Panc1 (cell line): ENCODE results near the gene NEIL1. TPM values are rescaled to one million over a fixed set of nuclear protein-coding genes. Genes with fewer than 3 reads are reported as not detected.
"Not testable (repeated sequence)": the region's sequence is repeated elsewhere in the genome, so short reads cannot be mapped to it uniquely, and the experiment has no call there.

Experiments
- ATAC-seq: fragments of 200-7000 bp; cut with Tn5 transposase; 2 replicates; pipeline ENCODE4 v1.9.1; 2020; ENCODE audit warnings: mild to moderate bottlenecking, moderate library complexity
- BruUV-seq: library from RNA; stranded (reverse); fragments of 400-500 nt; replicated peaks from 2 replicates; lab custom pipeline; 2021; lab: Mats Ljungman, UMichigan
- CTCF ChIA-PET: fragments of 300-600 bp; sonication (Branson Sonifier 250); formaldehyde crosslinking; loops from one replicate; lab custom pipeline; 2022; ENCODE audit warnings: antibody characterized with exemption; lab: Charles Lee
- POLR2A ChIA-PET: fragments of 300-600 bp; sonication (Branson Sonifier 250); formaldehyde crosslinking; loops from one replicate; lab custom pipeline; 2022; ENCODE audit warnings: antibody characterized with exemption; lab: Charles Lee
- DNase-seq: peaks from one replicate; pipeline ENCODE4 v3.0.0-alpha.2; 2010; ENCODE audit warnings: low read depth, low spot score
- H3K27ac ChIP-seq: 2 replicates; pipeline ENCODE4 v1.5.1; 2011; ENCODE audit warnings: mild to moderate bottlenecking, low read length, inconsistent platforms
- H3K27me3 ChIP-seq: fragments of 200-500 bp; sonication (Bioruptor generic); 2 replicates; pipeline ENCODE4 v1.6.0; 2014; ENCODE audit warnings: low read length, inconsistent platforms; ENCODE audit not compliant: control insufficient read depth, insufficient read depth
- H3K36me3 ChIP-seq: fragments of 200-500 bp; sonication (Bioruptor generic); 2 replicates; pipeline ENCODE4 v1.5.1; 2014; ENCODE audit warnings: inconsistent platforms, mild to moderate bottlenecking, low read length, moderate library complexity; ENCODE audit not compliant: control insufficient read depth, insufficient read depth
- H3K4me1 ChIP-seq: 2 replicates; pipeline ENCODE4 v1.5.1; 2011; ENCODE audit warnings: inconsistent platforms, mild to moderate bottlenecking, low read length, moderate library complexity; ENCODE audit not compliant: control insufficient read depth, insufficient read depth
- H3K4me3 ChIP-seq, 2 experiments: 2 replicates each; pipeline ENCODE4 v1.5.1; 2011 to 2012; ENCODE audit warnings: low read depth in 2 of 2, low read length in 2 of 2, mild to moderate bottlenecking in 2 of 2, inconsistent platforms in 1 of 2, moderate library complexity in 1 of 2
- H3K9me3 ChIP-seq: fragments of 200-500 bp; sonication (Bioruptor generic); 2 replicates; pipeline ENCODE4 v1.5.1; 2014; ENCODE audit warnings: low read depth, mild to moderate bottlenecking, inconsistent platforms, low read length, moderate library complexity; ENCODE audit not compliant: control insufficient read depth, insufficient read depth
- POLR2AphosphoS5 ChIP-seq: IDR thresholded peaks from 2 replicates; pipeline ENCODE4 v1.6.1; 2012; ENCODE audit warnings: mild to moderate bottlenecking, low read depth, low read length, moderate library complexity
- SIN3A ChIP-seq: IDR thresholded peaks from 2 replicates; pipeline ENCODE4 v1.6.1; 2012; ENCODE audit warnings: low read depth, mild to moderate bottlenecking, low read length, moderate library complexity, borderline replicate concordance; ENCODE audit not compliant: insufficient read depth
- TCF7L2 ChIP-seq: IDR thresholded peaks from 2 replicates; pipeline ENCODE4 v1.6.1; 2011; ENCODE audit warnings: mild to moderate bottlenecking, low read depth, low read length, inconsistent platforms
- in situ Hi-C: cut with HindIII; loops from 2 replicates; pipeline ENCODE4 v1.10.0; 2016; ENCODE audit warnings: low sequenced_read_pairs, low pct_unique_long_range_greater_than_20kb
- intact Hi-C: fragments of 100-400 bp; cut with micrococcal nuclease; formaldehyde crosslinking; loops from one replicate; pipeline ENCODE4 v1.10.0; 2022; ENCODE audit not compliant: unreplicated experiment
- total RNA-seq: library from RNA; stranded (reverse); gene quantifications from one replicate; pipeline ENCODE4 v1.2.1, GENCODE V29; 2021; ENCODE audit not compliant: unreplicated experiment
- TF ChIP-seq, protein P1 (sequence below), 2 experiments: IDR thresholded peaks; 2 replicates each; pipeline ENCODE4 v1.6.1; 2011 to 2012; ENCODE audit warnings: low read depth in 2 of 2, control low read depth in 1 of 2, low read length in 1 of 2, mild to moderate bottlenecking in 1 of 2, moderate library complexity in 1 of 2; ENCODE audit not compliant: insufficient read depth in 1 of 2
- TF ChIP-seq, protein P2 (sequence below): fragments of 450-650 bp; IDR thresholded peaks from 2 replicates; pipeline ENCODE4 v1.5.1; 2017; ENCODE audit warnings: mild to moderate bottlenecking

Gene NEIL1
- total RNA-seq, 1 experiment from 2014 or later: 3.4 TPM

DNA sequence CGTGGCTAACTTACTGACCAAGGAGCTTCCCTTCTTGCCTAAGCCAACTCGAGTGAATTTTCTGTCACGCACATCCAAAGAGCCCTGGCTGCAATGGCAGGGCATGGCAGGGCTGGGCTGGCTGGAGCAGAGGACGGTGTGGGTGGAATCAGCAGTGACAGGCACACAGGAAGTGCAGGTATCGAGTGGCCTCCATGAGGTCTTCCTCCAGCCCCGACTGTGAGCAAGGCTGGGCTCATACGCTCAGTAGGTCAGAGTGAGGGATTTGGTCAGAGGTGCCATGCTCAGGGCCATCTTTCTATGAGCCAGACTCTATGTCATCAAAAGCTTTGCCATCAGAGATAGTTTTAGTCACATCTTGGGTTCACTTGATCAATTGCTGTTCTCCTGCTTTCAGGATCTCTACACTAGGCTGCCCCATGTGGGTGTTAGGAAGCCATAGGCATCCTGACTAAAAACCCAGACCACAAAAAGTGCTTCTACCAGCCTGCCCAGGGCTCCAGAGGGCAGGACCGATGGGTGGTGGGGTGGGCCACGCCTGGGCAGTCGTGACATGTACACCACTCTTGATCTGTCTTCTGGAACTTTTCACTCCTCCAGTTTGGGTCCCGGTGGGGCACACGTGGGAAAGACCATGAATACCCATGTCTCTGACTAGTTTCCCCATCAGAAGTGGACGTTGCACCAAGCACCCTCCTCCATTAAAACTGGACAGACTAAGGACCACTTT is 33.6 kb upstream of the NEIL1 start:
- BruUV-seq: no TSS peak
- TF ChIP-seq POLR2AphosphoS5 (no peak), TCF7L2 (no peak), SIN3A (no peak)
- TF ChIP-seq, protein P1, sequence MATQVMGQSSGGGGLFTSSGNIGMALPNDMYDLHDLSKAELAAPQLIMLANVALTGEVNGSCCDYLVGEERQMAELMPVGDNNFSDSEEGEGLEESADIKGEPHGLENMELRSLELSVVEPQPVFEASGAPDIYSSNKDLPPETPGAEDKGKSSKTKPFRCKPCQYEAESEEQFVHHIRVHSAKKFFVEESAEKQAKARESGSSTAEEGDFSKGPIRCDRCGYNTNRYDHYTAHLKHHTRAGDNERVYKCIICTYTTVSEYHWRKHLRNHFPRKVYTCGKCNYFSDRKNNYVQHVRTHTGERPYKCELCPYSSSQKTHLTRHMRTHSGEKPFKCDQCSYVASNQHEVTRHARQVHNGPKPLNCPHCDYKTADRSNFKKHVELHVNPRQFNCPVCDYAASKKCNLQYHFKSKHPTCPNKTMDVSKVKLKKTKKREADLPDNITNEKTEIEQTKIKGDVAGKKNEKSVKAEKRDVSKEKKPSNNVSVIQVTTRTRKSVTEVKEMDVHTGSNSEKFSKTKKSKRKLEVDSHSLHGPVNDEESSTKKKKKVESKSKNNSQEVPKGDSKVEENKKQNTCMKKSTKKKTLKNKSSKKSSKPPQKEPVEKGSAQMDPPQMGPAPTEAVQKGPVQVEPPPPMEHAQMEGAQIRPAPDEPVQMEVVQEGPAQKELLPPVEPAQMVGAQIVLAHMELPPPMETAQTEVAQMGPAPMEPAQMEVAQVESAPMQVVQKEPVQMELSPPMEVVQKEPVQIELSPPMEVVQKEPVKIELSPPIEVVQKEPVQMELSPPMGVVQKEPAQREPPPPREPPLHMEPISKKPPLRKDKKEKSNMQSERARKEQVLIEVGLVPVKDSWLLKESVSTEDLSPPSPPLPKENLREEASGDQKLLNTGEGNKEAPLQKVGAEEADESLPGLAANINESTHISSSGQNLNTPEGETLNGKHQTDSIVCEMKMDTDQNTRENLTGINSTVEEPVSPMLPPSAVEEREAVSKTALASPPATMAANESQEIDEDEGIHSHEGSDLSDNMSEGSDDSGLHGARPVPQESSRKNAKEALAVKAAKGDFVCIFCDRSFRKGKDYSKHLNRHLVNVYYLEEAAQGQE (IDR thresholded peaks at IDR 0.05; ENCODE audit: insufficient read depth in 1 of 2, low read depth in 2 of 2, low read length in 1 of 2): no peak
- TF ChIP-seq, protein P2, sequence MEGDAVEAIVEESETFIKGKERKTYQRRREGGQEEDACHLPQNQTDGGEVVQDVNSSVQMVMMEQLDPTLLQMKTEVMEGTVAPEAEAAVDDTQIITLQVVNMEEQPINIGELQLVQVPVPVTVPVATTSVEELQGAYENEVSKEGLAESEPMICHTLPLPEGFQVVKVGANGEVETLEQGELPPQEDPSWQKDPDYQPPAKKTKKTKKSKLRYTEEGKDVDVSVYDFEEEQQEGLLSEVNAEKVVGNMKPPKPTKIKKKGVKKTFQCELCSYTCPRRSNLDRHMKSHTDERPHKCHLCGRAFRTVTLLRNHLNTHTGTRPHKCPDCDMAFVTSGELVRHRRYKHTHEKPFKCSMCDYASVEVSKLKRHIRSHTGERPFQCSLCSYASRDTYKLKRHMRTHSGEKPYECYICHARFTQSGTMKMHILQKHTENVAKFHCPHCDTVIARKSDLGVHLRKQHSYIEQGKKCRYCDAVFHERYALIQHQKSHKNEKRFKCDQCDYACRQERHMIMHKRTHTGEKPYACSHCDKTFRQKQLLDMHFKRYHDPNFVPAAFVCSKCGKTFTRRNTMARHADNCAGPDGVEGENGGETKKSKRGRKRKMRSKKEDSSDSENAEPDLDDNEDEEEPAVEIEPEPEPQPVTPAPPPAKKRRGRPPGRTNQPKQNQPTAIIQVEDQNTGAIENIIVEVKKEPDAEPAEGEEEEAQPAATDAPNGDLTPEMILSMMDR: no peak
- DNase-seq (no peak), ATAC-seq (no peak)
- ChIA-PET CTCF (no interaction called here), POLR2A (no interaction called here)
- peaks cover 3% of the 10 kb centered on the region; the same call in 1 of the 2 replicates for H3K27me3 ChIP-seq
- no peaks in the 10 kb centered on the region for H3K9me3 ChIP-seq
- peaks cover 4% of the 10 kb centered on the region for H3K4me1 ChIP-seq
- H3K27ac ChIP-seq: no peak overlapping the region
- intact Hi-C loops: no loop called here
- in situ Hi-C loops: no loop called here
- H3K4me3 ChIP-seq: no peak overlapping the region
- H3K36me3 ChIP-seq: no peaks in the 10 kb centered on the region

DNA sequence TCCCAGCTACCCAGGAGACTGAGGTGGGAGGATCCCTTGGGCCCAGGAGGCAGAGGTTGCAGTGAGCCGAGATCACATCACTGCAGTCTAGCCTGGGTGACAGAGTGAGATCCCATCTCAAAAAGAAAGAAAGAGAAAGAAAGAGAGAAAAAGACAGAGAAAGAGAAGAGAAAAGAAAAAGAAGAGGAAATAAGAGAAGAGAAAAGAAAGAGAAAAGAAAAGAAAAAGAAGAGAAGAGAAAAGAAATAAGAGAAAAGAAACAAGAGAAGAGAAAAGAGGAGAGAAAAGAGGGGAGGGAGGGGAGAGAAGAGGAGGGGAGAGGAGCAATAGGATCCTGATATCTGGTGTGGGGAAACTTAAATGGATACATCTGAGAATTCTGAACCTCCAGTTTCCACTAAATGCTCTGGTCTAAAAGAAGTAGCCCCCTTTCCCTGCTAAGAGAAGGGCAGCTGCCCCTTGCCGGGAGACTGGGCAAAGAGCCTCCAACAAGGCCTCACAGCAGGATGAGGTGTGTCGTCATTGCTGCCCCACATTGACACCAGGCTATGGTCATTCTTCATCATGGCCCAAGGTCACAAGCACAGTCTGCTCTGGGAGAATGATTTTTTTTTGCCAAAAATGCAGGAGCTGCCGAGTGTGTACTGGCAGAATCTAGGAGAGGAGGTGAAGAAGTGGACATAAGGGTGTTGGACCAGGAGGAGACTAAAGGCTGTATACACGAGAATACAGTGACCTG is 32.1 kb upstream of the NEIL1 start:
- no TSS peak for BruUV-seq
- Histone ChIP-seq H3K4me1 (no peaks in the 10 kb centered on the region), H3K27ac (no peak overlapping the region), H3K4me3 (no peak overlapping the region), H3K36me3 (no peaks in the 10 kb centered on the region), H3K27me3 (peaks cover 3% of the 10 kb centered on the region; the same call in 1 of the 2 replicates), H3K9me3 (no peaks in the 10 kb centered on the region)
- in situ Hi-C loops: no loop called here
- CTCF ChIA-PET: no interaction called here
- intact Hi-C loops: no loop called here
- POLR2A ChIA-PET: no interaction called here
- TF ChIP-seq, protein P1 (IDR thresholded peaks at IDR 0.05; ENCODE audit: insufficient read depth in 1 of 2, low read depth in 2 of 2, low read length in 1 of 2): no peak
- TF ChIP-seq SIN3A (no peak), TCF7L2 (no peak), POLR2AphosphoS5 (no peak)
- TF ChIP-seq, protein P2: no peak
- ATAC-seq (no peak), DNase-seq (no peak)

DNA sequence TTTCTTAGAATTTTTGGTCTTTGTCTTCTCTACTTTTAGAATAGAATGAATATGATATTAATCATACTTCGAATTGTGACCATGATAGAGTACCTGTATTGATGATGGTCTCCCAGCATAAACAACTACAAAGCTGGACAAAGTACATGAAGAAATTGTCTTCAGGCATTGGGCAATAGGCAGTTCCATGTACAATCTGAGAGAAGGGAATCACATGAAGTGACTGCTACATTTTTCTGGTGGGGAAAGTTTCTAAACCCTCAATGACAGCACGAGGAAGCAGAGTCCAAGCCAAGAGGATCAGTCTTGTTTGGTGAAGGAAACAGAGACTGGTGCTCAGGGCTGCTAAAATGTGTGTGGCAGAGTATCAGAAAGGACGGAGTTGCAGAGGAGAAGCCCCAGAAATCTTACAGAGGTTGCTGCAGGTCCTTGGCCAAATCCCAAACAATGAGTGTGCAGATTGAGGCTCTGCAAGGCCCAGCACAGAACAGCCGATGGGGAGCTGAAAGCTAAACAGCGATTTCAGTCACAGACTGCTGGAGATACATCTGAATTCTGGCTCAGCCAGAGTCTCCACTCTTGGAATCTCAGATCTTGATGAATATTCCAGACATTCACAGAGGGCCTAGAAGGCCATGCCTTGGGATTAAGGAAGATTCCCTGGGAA is 27.5 kb upstream of the NEIL1 start:
- H3K27me3 ChIP-seq, DNase-seq, H3K4me1 ChIP-seq, ATAC-seq, H3K4me3 ChIP-seq, in situ Hi-C loops, POLR2A ChIA-PET, CTCF ChIA-PET, intact Hi-C loops, BruUV-seq, H3K36me3 ChIP-seq, H3K27ac ChIP-seq, H3K9me3 ChIP-seq: not testable (repeated sequence)
